ENCODE results near the gene KLHL29.

GRCh38 chr2:23478087-23478932 is 93.3 kb downstream of the KLHL29 start:
- TF ChIP-seq ZNF18 (CRISPR knock-in tag; IDR thresholded peaks at IDR 0.05; ENCODE audit: insufficient replicate concordance), result no peak
- no peak for TF ChIP-seq ZNF660 (CRISPR knock-in tag; IDR thresholded peaks at IDR 0.05; ENCODE audit: borderline replicate concordance, low read depth)
- TF ChIP-seq RCOR2 (CRISPR knock-in tag; IDR thresholded peaks at IDR 0.05), result no peak
- TF ChIP-seq RAD21 (CRISPR knock-in tag; IDR thresholded peaks at IDR 0.05), result no peak
- no peak for TF ChIP-seq JUND (CRISPR knock-in tag; IDR thresholded peaks at IDR 0.05)
- no peak for TF ChIP-seq NFE2L2 (IDR thresholded peaks at IDR 0.05; ENCODE audit: low read length)
- no peak for TF ChIP-seq TFE3 (CRISPR knock-in tag; IDR thresholded peaks at IDR 0.05)
- TF ChIP-seq REST (IDR thresholded peaks at IDR 0.05; ENCODE audit: borderline replicate concordance in 1 of 2, low read depth in 1 of 2, low read length in 2 of 2), result no peak
- TF ChIP-seq POLR2AphosphoS5 (IDR thresholded peaks at IDR 0.05; ENCODE audit: low read depth, low read length), result no peak
- TF ChIP-seq PRDM15 (CRISPR knock-in tag; IDR thresholded peaks at IDR 0.05), result no peak

Measured in HepG2 (cell line).